KMS-11 (cell line): Measurements from ENCODE around the gene TMEM151A.
"Not testable (repeated sequence)": the region's sequence is repeated elsewhere in the genome, so short reads cannot be mapped to it uniquely, and the experiment has no call there.

Experiments used
- H2AFZ ChIP-seq: fragments of 200-600 bp; sonication (generic); 2 replicates; pipeline ENCODE4 v1.6.1; 2016; ENCODE audit warnings: antibody characterized with exemption, mixed run types, low read depth
- H3K27ac ChIP-seq: fragments of 200-600 bp; sonication (generic); 2 replicates; pipeline ENCODE4 v1.6.1; 2016; ENCODE audit warnings: mild to moderate bottlenecking, mixed run types
- H3K27me3 ChIP-seq: fragments of 200-600 bp; sonication (generic); 2 replicates; pipeline ENCODE4 v1.6.1; 2017; ENCODE audit warnings: mild to moderate bottlenecking, low read depth, mixed run types, moderate library complexity; ENCODE audit not compliant: insufficient read depth
- H3K36me3 ChIP-seq: fragments of 200-600 bp; sonication (generic); 2 replicates; pipeline ENCODE4 v1.6.1; 2017; ENCODE audit warnings: mild to moderate bottlenecking, mixed run types; ENCODE audit not compliant: insufficient read depth
- H3K4me1 ChIP-seq: fragments of 200-600 bp; sonication (generic); 2 replicates; pipeline ENCODE4 v1.6.1; 2016; ENCODE audit warnings: mild to moderate bottlenecking, low read depth, mixed run types; ENCODE audit not compliant: poor library complexity, severe bottlenecking
- H3K4me2 ChIP-seq: fragments of 200-600 bp; sonication (generic); 2 replicates; pipeline ENCODE4 v1.7.0; 2016; ENCODE audit warnings: mild to moderate bottlenecking, mixed run types
- H3K4me3 ChIP-seq: fragments of 200-600 bp; sonication (generic); IDR thresholded peaks from 2 replicates; pipeline ENCODE4 v1.6.1; 2017; ENCODE audit warnings: low read depth, low read length, mixed read lengths; ENCODE audit not compliant: insufficient read depth
- H3K79me2 ChIP-seq: fragments of 200-600 bp; sonication (generic); 2 replicates; pipeline ENCODE4 v1.6.1; 2016; ENCODE audit warnings: low read depth, mixed run types; ENCODE audit not compliant: insufficient read depth
- H3K9ac ChIP-seq: fragments of 200-600 bp; sonication (generic); 2 replicates; pipeline ENCODE4 v1.6.1; 2016; ENCODE audit warnings: mild to moderate bottlenecking, mixed run types
- H4K20me1 ChIP-seq: fragments of 200-600 bp; sonication (generic); 2 replicates; pipeline ENCODE4 v1.6.1; 2016; ENCODE audit warnings: mild to moderate bottlenecking, mixed run types; ENCODE audit not compliant: insufficient read depth
- CTCF ChIP-seq: fragments of 200-600 bp; sonication (generic); conservative IDR thresholded peaks from 2 replicates; pipeline ENCODE4 v1.6.1; 2017; ENCODE audit warnings: low read depth, mild to moderate bottlenecking, antibody characterized with exemption, low read length, moderate library complexity, mixed read lengths

Gene TMEM151A

GRCh38 chr11:66317723-66318599 lies 26.3 kb downstream of the TMEM151A start:
- Histone ChIP-seq H3K27ac (no peak overlapping the region), H3K4me3 (no peak overlapping the region), H3K9ac (no peak overlapping the region), H3K27me3 (peaks cover 2% of the 10 kb centered on the region; the same call in 1 of the 2 replicates), H3K4me2 (no peak overlapping the region), H4K20me1 (no peaks in the 10 kb centered on the region), H3K79me2 (no peaks in the 10 kb centered on the region), H2AFZ (no peak overlapping the region), H3K4me1 (peaks cover 4% of the 10 kb centered on the region), H3K36me3 (no peaks in the 10 kb centered on the region)
- TF ChIP-seq CTCF = no peak

- peaks cover 2% of the 10 kb centered on the region; the same call in 1 of the 2 replicates for H3K27me3 ChIP-seq
- H4K20me1 ChIP-seq = no peaks in the 10 kb centered on the region
- no peak overlapping the region for H2AFZ ChIP-seq
- H3K4me3 ChIP-seq = no peak overlapping the region
- H3K9ac ChIP-seq = no peak overlapping the region
- no peaks in the 10 kb centered on the region for H3K79me2 ChIP-seq
- TF ChIP-seq CTCF = no peak
- H3K36me3 ChIP-seq = no peaks in the 10 kb centered on the region
- H3K4me2 ChIP-seq = no peak overlapping the region
- peaks cover 4% of the 10 kb centered on the region for H3K4me1 ChIP-seq
- no peak overlapping the region for H3K27ac ChIP-seq
These were observed 26.9 kb downstream of the TMEM151A start for GRCh38 chr11:66318600-66318970.

- H3K36me3 ChIP-seq, H3K4me1 ChIP-seq, H3K27me3 ChIP-seq, H3K79me2 ChIP-seq, H3K4me3 ChIP-seq, H2AFZ ChIP-seq, H3K27ac ChIP-seq, H3K4me2 ChIP-seq, H3K9ac ChIP-seq, H4K20me1 ChIP-seq: not testable (repeated sequence)
These were observed 28.6 kb downstream of the TMEM151A start for GRCh38 chr11:66320289-66320688.

GRCh38 chr11:66320748-66321147 lies 29.1 kb downstream of the TMEM151A start:
- not testable (repeated sequence) for H3K9ac ChIP-seq, H3K36me3 ChIP-seq, H3K79me2 ChIP-seq, H3K4me3 ChIP-seq, H2AFZ ChIP-seq, H3K27ac ChIP-seq, H3K4me1 ChIP-seq, H3K4me2 ChIP-seq, H3K27me3 ChIP-seq, H4K20me1 ChIP-seq

- H3K4me2 ChIP-seq = no peak overlapping the region
- no peaks in the 10 kb centered on the region for H4K20me1 ChIP-seq
- H3K4me1 ChIP-seq = peaks cover 4% of the 10 kb centered on the region
- no peaks in the 10 kb centered on the region for H3K79me2 ChIP-seq
- no peaks in the 10 kb centered on the region for H3K27me3 ChIP-seq
- no peaks in the 10 kb centered on the region for H3K36me3 ChIP-seq
- no peak overlapping the region for H3K9ac ChIP-seq
- no peak for TF ChIP-seq CTCF
- no peak overlapping the region for H3K4me3 ChIP-seq
- no peak overlapping the region for H2AFZ ChIP-seq
- H3K27ac ChIP-seq = no peak overlapping the region
These were observed 29.9 kb downstream of the TMEM151A start for GRCh38 chr11:66321606-66322005.
